ENCODE results near the gene PFN4. TPM values are rescaled to one million over a fixed set of nuclear protein-coding genes. Genes with fewer than 3 reads are reported as not detected.
"Not testable (repeated sequence)": the region's sequence is repeated elsewhere in the genome, so short reads cannot be mapped to it uniquely, and the experiment has no call there.

Gene PFN4, protein sequence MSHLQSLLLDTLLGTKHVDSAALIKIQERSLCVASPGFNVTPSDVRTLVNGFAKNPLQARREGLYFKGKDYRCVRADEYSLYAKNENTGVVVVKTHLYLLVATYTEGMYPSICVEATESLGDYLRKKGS
- not detected for total RNA-seq
- 0.08 to 0.46 reads per million in 2 donors for total RNA-seq

DNA sequence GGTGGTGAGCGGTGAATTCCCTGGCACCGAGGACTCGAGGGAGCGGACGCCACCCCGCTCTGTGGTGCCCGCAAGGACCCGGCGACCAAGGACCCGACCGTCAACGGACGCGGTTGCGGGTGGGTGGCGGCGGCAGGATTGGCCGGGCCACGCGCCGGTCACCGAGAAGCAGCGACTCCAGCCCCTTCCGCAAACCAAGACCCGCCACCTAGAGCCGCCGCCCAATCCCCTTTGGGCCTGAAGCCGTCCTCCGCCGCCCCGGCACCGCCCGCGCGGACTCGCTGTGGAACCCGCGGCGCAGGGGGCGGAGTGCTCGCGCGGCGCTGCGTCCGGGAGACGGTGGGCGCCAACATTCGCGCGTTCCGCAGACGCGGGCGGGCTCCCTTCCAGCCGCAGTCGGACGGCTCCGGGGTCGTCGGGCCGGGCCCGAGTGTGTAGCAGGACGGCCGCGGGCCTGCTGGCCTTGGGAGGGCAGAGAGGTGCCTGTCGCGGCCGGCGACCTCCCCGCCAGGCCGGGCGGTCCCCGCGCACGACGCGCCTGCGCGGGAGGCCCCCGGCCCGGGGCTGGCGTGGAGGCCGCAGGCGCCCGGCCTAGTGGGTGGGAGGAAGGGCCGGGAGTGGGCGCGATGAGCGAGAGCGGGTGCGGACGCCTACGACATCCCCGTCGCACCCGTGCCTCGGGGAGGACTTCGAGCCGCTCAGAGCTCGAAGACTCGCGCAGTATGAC is at the start of gene PFN4, which contains the start of gene FAM228B:
Gene PFN4 (minus strand): TSS at position 140 of the 727 bp plus-strand sequence. CDS start 799 bp downstream, outside the sequence.
Gene FAM228B (plus strand): TSS at position 275 of the 727 bp plus-strand sequence. CDS start 893 bp downstream, outside the sequence.
- DNase-seq: peak; percentile 25 to 32 (median 27)
- no peaks in the 10 kb centered on the region for H3K9me3 ChIP-seq (ENCODE audit: control insufficient read depth, low read length, poor library complexity, severe bottlenecking)
- Mint-ChIP-seq H3K27me3 (no peaks in the 10 kb centered on the region), H3K36me3 (ENCODE audit: low read depth) (peaks cover 6% of the 10 kb centered on the region), H3K4me1 (peaks cover 17% of the 10 kb centered on the region), H3K27ac (peak within 1 kb of the TSS; percentile 76), H3K4me3 (peak within 1 kb of the TSS; percentile 87)
- ATAC-seq: peak; percentile 89

DNA sequence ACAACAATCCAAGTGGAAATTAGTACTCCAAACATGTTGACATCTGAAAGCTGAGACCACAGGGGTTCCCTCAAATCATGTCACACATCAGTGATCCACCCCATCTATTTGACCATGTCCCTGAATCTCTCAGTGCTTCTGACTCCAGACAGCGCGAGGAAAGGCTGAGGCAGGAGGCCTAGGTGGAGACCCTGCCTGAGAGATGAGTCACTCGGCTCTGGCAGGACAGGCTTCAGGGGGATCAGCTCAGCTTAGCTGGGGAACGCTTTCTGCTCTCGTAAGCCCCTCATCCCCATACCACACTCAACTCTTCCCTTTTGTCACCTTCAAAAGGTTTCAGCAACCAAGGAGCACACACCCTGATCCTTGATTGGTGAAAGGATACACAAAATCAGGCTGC is 45.9 kb upstream of the PFN4 start:
- Mint-ChIP-seq H3K4me3 (no peak overlapping the region), H3K4me1 (peaks cover 2% of the 10 kb centered on the region), H3K27ac (no peak overlapping the region), H3K27me3 (peaks cover 6% of the 10 kb centered on the region), H3K36me3 (ENCODE audit: low read depth) (peaks cover 7% of the 10 kb centered on the region)
- DNase-seq (no peak), ATAC-seq (no peak)
- H3K9me3 ChIP-seq (ENCODE audit: control insufficient read depth, low read length, poor library complexity, severe bottlenecking): no peaks in the 10 kb centered on the region

DNA sequence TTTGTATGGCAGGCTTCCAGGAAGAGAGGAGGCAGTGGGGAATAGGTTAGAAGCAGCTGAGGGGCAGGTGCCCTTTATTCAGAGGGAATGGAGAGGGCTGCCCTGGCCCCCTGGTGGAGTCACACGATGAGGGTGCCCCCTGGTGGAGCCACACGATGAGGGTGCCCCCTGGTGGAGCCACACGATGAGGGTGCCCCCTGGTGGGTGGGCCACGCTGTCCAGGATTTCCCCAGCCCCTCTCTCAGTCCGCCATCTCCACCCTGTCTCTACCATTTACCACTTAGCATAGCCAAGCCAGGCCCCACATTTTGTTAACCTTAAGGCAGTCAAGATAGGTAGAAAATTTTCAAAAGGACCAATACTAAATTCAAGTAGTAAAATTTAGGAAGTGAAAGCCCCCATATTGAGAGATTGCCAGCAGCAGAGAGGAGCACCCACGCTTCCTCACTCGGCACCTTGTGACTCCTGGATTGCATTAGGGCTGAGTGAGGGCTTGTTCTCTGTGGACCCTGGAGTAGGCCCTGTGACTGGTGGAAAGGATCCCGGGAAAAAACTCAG is 41.4 kb upstream of the PFN4 start:
- H3K27me3 Mint-ChIP-seq: peaks cover 6% of the 10 kb centered on the region
- peaks cover 6% of the 10 kb centered on the region for H3K36me3 Mint-ChIP-seq (ENCODE audit: low read depth)
- DNase-seq: peak in 2 of 3 donors; percentile 26 to 32
- H3K27ac Mint-ChIP-seq: no peak overlapping the region
- no peak overlapping the region for H3K4me3 Mint-ChIP-seq
- peaks cover 3% of the 10 kb centered on the region for H3K4me1 Mint-ChIP-seq
- ATAC-seq: peak; percentile 79
- no peaks in the 10 kb centered on the region for H3K9me3 ChIP-seq (ENCODE audit: control insufficient read depth, low read length, poor library complexity, severe bottlenecking)

DNA sequence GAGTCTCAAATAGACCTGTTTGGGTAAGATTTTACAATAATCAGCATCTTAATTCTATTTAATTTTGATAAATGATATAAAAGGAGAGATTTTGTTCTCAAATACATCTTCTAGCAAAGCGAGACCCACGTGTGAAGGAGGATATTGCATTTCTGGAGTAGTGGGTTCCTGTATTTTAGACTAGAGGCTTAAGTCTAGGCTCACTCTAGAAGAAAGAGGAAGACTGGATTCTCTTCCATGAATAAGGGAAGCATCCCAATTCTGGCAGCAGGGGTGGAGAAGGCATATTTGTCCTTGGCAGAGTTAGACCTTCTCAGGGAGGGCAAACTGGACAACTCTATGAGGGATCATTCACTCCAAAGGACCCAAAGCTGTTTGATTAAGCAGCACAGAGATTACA is 40.5 kb upstream of the PFN4 start:
- ATAC-seq: no peak
- H3K4me1 Mint-ChIP-seq: peaks cover 5% of the 10 kb centered on the region
- peaks cover 4% of the 10 kb centered on the region for H3K27me3 Mint-ChIP-seq
- no peak overlapping the region for H3K27ac Mint-ChIP-seq
- no peak overlapping the region for H3K4me3 Mint-ChIP-seq
- H3K9me3 ChIP-seq (ENCODE audit: control insufficient read depth, low read length, poor library complexity, severe bottlenecking): no peaks in the 10 kb centered on the region
- no peak for DNase-seq
- peaks cover 4% of the 10 kb centered on the region for H3K36me3 Mint-ChIP-seq (ENCODE audit: low read depth)

DNA sequence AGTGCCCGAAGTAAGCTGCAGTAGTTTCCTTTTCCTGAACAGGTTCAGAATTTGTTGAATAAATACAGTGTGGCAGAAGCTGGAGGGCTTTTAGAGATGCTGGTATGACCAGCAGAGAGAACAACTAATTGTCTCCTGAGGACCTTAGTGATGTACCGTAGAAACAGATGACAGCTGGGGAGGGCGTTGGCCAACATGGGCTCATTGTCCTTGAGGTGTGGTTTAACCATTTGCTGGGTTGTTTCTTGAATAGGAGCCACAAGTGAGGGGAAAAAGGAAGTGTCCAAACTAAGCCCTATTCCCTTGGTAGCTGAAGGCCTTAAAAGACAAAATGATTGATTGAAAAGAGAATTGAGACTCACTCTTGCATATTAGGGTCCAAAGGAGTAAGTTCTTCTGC is 40.1 kb upstream of the PFN4 start:
- no peaks in the 10 kb centered on the region for H3K9me3 ChIP-seq (ENCODE audit: control insufficient read depth, low read length, poor library complexity, severe bottlenecking)
- H3K4me1 Mint-ChIP-seq: peaks cover 5% of the 10 kb centered on the region
- no peak overlapping the region for H3K27ac Mint-ChIP-seq
- peaks cover under 1% of the 10 kb centered on the region for H3K27me3 Mint-ChIP-seq
- no peak for ATAC-seq
- DNase-seq: no peak
- no peak overlapping the region for H3K4me3 Mint-ChIP-seq
- H3K36me3 Mint-ChIP-seq (ENCODE audit: low read depth): peaks cover 3% of the 10 kb centered on the region

DNA sequence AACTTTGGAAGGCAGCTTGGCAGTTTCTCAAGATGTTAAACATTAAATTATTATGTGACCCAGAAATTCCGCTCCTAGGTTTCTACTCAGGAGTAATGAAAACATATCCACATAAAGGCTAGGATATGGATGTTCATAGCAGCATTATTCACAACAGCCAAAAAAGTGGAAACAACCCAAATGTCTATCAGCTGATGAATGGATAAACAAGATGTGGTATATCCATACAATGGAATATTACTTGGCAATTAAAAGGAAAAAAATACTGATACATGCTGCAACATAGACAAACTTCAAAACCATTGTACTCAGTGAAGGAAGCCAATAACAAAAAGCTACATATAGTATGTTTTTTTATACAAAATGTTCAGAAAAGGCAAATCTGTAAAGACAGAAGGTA is 39.4 kb upstream of the PFN4 start:
- H3K4me3 Mint-ChIP-seq: no peak overlapping the region
- ATAC-seq (no peak), DNase-seq (no peak)
- peaks cover 3% of the 10 kb centered on the region for H3K36me3 Mint-ChIP-seq (ENCODE audit: low read depth)
- H3K9me3 ChIP-seq (ENCODE audit: control insufficient read depth, low read length, poor library complexity, severe bottlenecking): no peaks in the 10 kb centered on the region
- no peaks in the 10 kb centered on the region for H3K27me3 Mint-ChIP-seq
- peaks cover 5% of the 10 kb centered on the region for H3K4me1 Mint-ChIP-seq
- H3K27ac Mint-ChIP-seq: no peak overlapping the region

DNA sequence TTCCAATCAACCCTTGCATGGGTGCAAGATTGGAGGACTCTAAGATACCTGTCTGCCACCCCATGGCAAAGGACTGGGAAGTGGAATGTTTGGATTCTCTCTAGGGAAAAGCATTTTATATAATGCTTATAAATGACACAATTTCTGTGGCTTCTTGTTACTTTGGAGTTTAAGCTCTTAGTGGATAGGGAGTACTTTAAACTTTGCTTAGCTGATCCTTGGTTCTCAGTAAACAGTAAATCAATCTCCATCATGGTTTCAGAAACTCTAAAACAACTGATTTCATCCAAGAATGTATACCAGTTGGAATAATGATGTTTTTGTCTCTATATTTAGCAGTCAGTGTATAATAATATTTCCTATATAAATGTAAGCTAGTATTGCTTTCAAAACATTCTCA is 37.6 kb upstream of the PFN4 start:
- peaks cover 7% of the 10 kb centered on the region for H3K4me1 Mint-ChIP-seq

DNA sequence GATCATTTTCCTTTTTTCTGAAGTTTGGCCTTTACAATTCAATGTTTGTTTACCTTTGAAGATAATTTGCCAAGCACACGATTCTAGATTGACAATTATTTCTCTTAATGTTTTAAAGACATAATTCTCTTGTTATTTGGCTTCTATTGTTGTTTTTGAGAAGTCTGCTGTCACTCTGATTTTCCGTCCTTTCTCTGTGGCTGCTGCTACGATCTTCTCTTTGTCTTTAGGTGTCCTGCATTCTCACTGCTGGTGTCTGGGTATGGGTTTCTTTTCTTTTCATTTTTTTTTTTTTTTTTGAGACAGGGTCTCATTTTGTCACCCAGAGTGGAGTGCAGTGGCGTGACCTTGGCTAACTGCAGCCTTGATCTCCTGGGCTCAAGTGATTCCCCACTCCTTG is 36.6 kb upstream of the PFN4 start:
- Mint-ChIP-seq H3K27ac (no peak overlapping the region), H3K4me3 (no peak overlapping the region), H3K36me3 (ENCODE audit: low read depth) (peaks cover 5% of the 10 kb centered on the region), H3K4me1 (peaks cover 7% of the 10 kb centered on the region), H3K27me3 (no peaks in the 10 kb centered on the region)
- DNase-seq (no peak), ATAC-seq (no peak)
- H3K9me3 ChIP-seq (ENCODE audit: control insufficient read depth, low read length, poor library complexity, severe bottlenecking): no peaks in the 10 kb centered on the region

More for the DNA sequence above, 37.6 kb upstream of the PFN4 start:
- H3K27ac Mint-ChIP-seq: no peak overlapping the region
- peaks cover 5% of the 10 kb centered on the region for H3K36me3 Mint-ChIP-seq (ENCODE audit: low read depth)
- DNase-seq (no peak), ATAC-seq (no peak)
- no peaks in the 10 kb centered on the region for H3K9me3 ChIP-seq (ENCODE audit: control insufficient read depth, low read length, poor library complexity, severe bottlenecking)
- H3K4me3 Mint-ChIP-seq: no peak overlapping the region
- H3K27me3 Mint-ChIP-seq: no peaks in the 10 kb centered on the region

DNA sequence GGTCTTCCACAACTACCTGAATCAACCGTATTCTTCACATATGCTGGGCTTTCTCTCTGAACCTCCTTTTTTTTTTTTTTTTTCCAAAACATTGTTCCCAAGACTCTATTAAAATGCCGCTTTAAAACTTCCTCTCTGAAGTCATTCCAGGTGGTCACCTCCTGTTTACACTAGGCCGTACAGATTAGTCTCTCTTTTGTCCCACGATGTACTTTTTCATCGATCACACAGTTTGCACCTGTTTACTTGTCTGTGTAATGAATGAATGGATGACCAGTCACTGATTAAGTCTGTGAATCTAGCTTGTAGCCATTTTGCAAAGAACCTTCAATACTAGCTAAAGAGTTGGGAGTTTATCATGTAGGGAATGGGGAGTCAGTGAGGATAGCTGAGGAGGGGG is 35.0 kb upstream of the PFN4 start:
- DNase-seq (no peak), ATAC-seq (no peak)
- H3K27me3 Mint-ChIP-seq: no peaks in the 10 kb centered on the region
- H3K36me3 Mint-ChIP-seq (ENCODE audit: low read depth): peaks cover 5% of the 10 kb centered on the region
- peaks cover 4% of the 10 kb centered on the region for H3K4me1 Mint-ChIP-seq
- H3K9me3 ChIP-seq (ENCODE audit: control insufficient read depth, low read length, poor library complexity, severe bottlenecking): no peaks in the 10 kb centered on the region
- H3K4me3 Mint-ChIP-seq: no peak overlapping the region
- no peak overlapping the region for H3K27ac Mint-ChIP-seq

DNA sequence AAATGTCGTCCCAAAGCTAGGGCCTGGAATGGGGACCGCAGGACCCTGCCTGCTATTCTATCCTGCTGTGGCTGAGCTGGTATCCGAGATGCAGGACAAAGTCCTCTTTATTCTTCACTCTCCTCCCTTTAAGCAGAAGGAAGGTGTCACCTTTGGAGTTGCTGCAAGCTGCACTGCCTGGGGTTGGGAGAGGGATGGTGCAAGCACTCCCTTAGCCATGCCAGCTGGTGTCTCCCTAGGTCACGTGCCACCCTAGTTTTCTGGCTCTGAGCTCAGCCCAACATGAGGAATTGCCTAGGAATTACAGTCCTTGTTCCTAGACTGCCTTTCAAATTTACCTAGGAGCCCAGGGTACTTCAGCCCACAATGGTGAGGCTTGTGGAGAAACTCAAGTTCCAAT is 30.3 kb upstream of the PFN4 start:
- ATAC-seq: no peak
- Mint-ChIP-seq H3K4me3 (no peak overlapping the region), H3K4me1 (peaks cover 3% of the 10 kb centered on the region), H3K36me3 (ENCODE audit: low read depth) (peaks cover 14% of the 10 kb centered on the region), H3K27ac (no peak overlapping the region), H3K27me3 (no peaks in the 10 kb centered on the region)
- H3K9me3 ChIP-seq (ENCODE audit: control insufficient read depth, low read length, poor library complexity, severe bottlenecking): no peaks in the 10 kb centered on the region
- DNase-seq: no peak

DNA sequence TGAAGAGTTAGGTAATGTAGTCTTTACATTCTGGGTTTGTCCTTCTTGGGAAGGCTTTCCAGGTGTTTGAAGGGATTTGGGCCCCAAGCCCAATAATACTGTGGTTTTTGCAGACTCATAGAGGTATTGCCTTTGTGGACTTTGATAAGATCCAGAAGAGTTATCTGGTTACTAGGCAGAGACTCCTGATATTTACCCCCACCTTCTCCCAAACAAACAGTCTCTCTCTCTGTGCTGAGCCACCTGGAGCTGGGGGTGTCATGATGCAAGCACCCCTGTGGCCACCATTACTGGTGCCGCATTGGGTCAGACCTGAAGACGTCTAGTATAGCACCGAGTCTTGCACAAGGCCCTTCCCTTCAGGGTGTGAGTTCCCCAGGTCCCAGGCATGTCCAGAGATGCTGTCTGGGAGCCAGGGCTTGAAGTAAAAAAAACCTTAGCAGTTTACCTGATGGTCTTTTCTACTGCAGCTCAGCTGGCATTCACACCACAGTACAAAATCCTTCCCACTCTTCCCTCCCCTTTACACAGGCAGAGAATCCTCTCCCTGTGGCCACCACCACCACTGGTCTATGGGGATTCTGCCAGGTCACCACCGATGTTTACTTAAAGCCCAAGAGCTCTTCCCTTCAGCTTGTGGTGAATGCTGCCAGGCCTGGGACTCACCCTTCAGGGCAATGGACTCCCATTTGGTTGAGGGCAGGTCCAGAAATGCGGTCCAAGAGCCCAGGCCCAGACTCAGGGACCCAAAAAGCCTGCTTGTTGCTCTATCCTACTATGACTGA is 29.5 kb upstream of the PFN4 start:
- H3K4me1 Mint-ChIP-seq: peaks cover 3% of the 10 kb centered on the region
- ATAC-seq: no peak
- no peaks in the 10 kb centered on the region for H3K9me3 ChIP-seq (ENCODE audit: control insufficient read depth, low read length, poor library complexity, severe bottlenecking)
- H3K27me3 Mint-ChIP-seq: no peaks in the 10 kb centered on the region
- no peak overlapping the region for H3K4me3 Mint-ChIP-seq
- no peak overlapping the region for H3K27ac Mint-ChIP-seq
- DNase-seq: no peak
- H3K36me3 Mint-ChIP-seq (ENCODE audit: low read depth): peaks cover 12% of the 10 kb centered on the region

DNA sequence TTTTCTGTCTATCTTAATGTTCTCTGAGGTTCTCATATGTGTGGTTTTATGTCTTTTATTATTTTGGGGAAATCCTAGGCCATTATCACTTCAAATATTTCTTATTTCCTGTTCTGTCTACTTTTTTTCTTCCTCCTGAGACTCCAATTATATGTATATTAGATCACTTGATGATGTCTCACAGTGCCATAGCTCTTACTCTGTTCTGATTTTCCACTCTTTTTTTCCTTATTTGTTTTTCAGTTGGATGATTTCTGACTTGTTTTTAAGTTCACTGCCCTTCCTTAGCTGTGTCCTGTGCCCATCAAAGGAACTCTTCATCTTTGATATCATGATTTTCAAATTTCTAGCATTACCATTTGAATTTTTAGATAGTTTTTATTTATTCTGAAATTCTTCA is 24.2 kb upstream of the PFN4 start:
- H3K9me3 ChIP-seq (ENCODE audit: control insufficient read depth, low read length, poor library complexity, severe bottlenecking): no peaks in the 10 kb centered on the region
- Mint-ChIP-seq H3K4me3 (no peak overlapping the region), H3K36me3 (ENCODE audit: low read depth) (peaks cover 10% of the 10 kb centered on the region), H3K4me1 (no peaks in the 10 kb centered on the region), H3K27ac (no peak overlapping the region), H3K27me3 (no peaks in the 10 kb centered on the region)
- DNase-seq (no peak), ATAC-seq (no peak)

DNA sequence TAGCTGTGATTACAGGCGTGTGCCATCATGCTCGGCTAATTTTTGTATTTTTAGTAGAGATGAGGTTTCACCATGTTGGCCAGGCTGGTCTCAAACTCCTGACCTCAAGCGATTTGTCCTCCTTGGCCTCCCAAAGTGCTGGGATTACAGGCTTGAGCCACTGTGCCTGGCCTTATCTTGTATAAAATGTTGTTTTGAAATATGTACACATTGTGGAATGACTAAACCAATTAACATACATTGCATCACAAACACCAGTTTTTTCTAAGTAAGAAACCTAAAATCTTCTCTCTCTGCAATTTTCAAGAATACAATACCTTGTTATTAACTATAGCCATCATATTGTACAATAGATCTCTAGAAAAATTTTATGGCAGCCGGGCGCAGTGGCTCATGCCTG is 17.2 kb upstream of the PFN4 start:
- not testable (repeated sequence) for H3K36me3 Mint-ChIP-seq (ENCODE audit: low read depth); H3K4me3 Mint-ChIP-seq; H3K9me3 ChIP-seq (ENCODE audit: control insufficient read depth, low read length, poor library complexity, severe bottlenecking); H3K27ac Mint-ChIP-seq; ATAC-seq; H3K4me1 Mint-ChIP-seq; DNase-seq; H3K27me3 Mint-ChIP-seq
